Upper lobe of left lung (tissue), 6 donors: Measurements from ENCODE around the gene SMIM36. TPM values are rescaled to one million over a fixed set of nuclear protein-coding genes. Genes with fewer than 3 reads are reported as not detected.

Experiments used
- ATAC-seq, 2 donors: fragments of 200-7000 bp; cut with Tn5 transposase; one replicate each; pipeline ENCODE4 v1.9.1; 2022; ENCODE audit warnings: mild to moderate bottlenecking in 2 of 2, moderate library complexity in 2 of 2; ENCODE audit not compliant: low FRiP score in 2 of 2
- DNase-seq, 2 donors: peaks; one replicate each; pipeline ENCODE4 v3.0.0-alpha.2; 2019 to 2020
- H3K27ac ChIP-seq, 4 donors: fragments of 200-600 bp; sonication (generic); one replicate each; pipeline ENCODE4 v1.5.1; 2016 to 2019
- H3K27me3 ChIP-seq, 4 donors: fragments of 200-600 bp; sonication (generic); one replicate each; pipeline ENCODE4 v1.5.1; 2017 to 2019
- H3K36me3 ChIP-seq, 4 donors: fragments of 200-600 bp; sonication (generic); one replicate each; pipeline ENCODE4 v1.5.1; 2016 to 2019
- H3K4me1 ChIP-seq, 4 donors: fragments of 200-600 bp; sonication (generic); one replicate each; pipeline ENCODE4 v1.5.1; 2018 to 2019
- H3K4me3 ChIP-seq, 4 donors: fragments of 200-600 bp; sonication (generic); one replicate each; pipeline ENCODE4 v1.5.1; 2017 to 2019; ENCODE audit warnings: mild to moderate bottlenecking in 2 of 4, moderate library complexity in 1 of 4
- H3K9me3 ChIP-seq, 4 donors: fragments of 200-600 bp; sonication (generic); one replicate each; pipeline ENCODE4 v1.5.1; 2018 to 2019
- EP300 ChIP-seq, 4 donors: sonication (generic); formaldehyde crosslinking; IDR thresholded peaks; one replicate each; pipeline ENCODE4 v1.5.1; 2017; ENCODE audit warnings: antibody characterized with exemption in 4 of 4, control low read depth in 2 of 4
- POLR2A ChIP-seq, 4 donors: fragments of 450-650 bp; IDR thresholded peaks; one replicate each; pipeline ENCODE4 v1.5.1; 2016 to 2017; ENCODE audit warnings: antibody characterized with exemption in 4 of 4, mild to moderate bottlenecking in 2 of 4
- POLR2AphosphoS5 ChIP-seq, 2 donors: sonication (generic); formaldehyde crosslinking; IDR thresholded peaks; one replicate each; pipeline ENCODE4 v1.5.1; 2017; ENCODE audit warnings: antibody characterized with exemption in 2 of 2
- WGBS, 2 donors: methylation state at CpG; one replicate each; pipeline ENCODE4 v1.1.5; 2017 to 2018; 5-methylcytosine and 5-hydroxymethylcytosine counted together
- total RNA-seq, 6 donors: library from RNA; depleted of rRNA in 4 of 6; stranded (reverse); fragments of >200 nt in 4 of 6; gene quantifications; one replicate each; pipeline versions ENCODE4 v1.1.0 to v1.2.1, GENCODE V29; 2016 to 2021
- TF ChIP-seq, protein P1 (sequence below), 6 experiments: fragments of 450-650 bp in 4 of 6; fragments of 200-600 bp in 2 of 6; sonication (generic) in 2 of 6; IDR thresholded peaks; one replicate each; pipeline ENCODE4 v1.5.1; 2016 to 2019; ENCODE audit warnings: antibody characterized with exemption in 6 of 6
- donor health status: DM: no; HTN: no; CAD: no; lungs with moderate emphysema.
- donor health status: DM: no; HTN: yes; CAD: no; lungs with severe emphysema.

SMIM36 gene
- total RNA-seq = not detected

DNA sequence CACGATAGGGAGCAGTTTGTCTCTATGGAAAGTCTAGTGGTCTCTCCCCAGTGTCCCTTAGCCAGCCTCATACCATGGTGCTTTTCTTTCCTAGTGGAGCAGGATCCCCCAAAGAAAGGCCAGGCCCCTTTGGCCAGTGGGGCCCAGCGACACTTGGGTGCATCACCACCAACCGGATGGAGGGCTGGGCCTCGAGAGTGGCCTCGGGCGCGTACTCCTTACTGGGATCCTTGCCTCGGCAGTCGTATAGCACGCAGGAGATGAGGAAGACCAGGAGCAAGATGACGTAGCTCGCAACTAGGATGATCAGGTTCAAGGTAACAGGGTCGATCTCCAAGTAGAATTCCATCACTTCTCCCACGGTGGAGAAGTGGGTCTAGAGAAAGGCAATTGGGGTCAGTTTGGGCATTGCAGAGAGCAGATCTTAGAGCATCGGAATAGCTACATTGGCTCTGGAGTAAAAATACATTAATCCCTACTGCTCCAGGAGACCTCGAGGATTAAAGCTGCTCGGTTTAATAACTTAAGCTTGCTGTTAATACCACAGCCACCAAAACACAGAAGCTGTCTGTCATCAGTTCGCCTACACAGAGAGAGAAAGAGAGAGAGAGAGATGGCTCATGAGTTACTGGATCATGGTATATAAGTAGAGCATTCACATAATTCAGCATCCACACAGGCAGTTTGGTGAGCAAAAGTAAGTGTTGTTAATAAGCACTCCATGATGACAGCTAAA is at the start of gene SMIM36:
Gene SMIM36, minus strand, starts transcription at position 467 of the 736 bp plus-strand sequence.
- 93 to 95% methylated on average over 18 of the region's 18 CpGs for WGBS, 2 donors
- ATAC-seq = no peak
- TF ChIP-seq POLR2AphosphoS5 (IDR thresholded peaks at IDR 0.05) (no peak), EP300 (IDR thresholded peaks at IDR 0.05) (no peak), POLR2A (IDR thresholded peaks at IDR 0.05) (no peak)
- TF ChIP-seq, protein P1, sequence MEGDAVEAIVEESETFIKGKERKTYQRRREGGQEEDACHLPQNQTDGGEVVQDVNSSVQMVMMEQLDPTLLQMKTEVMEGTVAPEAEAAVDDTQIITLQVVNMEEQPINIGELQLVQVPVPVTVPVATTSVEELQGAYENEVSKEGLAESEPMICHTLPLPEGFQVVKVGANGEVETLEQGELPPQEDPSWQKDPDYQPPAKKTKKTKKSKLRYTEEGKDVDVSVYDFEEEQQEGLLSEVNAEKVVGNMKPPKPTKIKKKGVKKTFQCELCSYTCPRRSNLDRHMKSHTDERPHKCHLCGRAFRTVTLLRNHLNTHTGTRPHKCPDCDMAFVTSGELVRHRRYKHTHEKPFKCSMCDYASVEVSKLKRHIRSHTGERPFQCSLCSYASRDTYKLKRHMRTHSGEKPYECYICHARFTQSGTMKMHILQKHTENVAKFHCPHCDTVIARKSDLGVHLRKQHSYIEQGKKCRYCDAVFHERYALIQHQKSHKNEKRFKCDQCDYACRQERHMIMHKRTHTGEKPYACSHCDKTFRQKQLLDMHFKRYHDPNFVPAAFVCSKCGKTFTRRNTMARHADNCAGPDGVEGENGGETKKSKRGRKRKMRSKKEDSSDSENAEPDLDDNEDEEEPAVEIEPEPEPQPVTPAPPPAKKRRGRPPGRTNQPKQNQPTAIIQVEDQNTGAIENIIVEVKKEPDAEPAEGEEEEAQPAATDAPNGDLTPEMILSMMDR (IDR thresholded peaks at IDR 0.05) = no peak
- no peaks in the 10 kb centered on the region for H3K9me3 ChIP-seq
- peak in 1 of 2 donors; percentile 46 for DNase-seq
- no peak within 1 kb of the TSS for H3K4me3 ChIP-seq
- H3K36me3 ChIP-seq = no peaks in the 10 kb centered on the region
- peaks cover 0 to 7% (median 0%) of the 10 kb centered on the region in 4 donors for H3K4me1 ChIP-seq
- no peaks in the 10 kb centered on the region for H3K27me3 ChIP-seq
- H3K27ac ChIP-seq = no peak within 1 kb of the TSS

DNA sequence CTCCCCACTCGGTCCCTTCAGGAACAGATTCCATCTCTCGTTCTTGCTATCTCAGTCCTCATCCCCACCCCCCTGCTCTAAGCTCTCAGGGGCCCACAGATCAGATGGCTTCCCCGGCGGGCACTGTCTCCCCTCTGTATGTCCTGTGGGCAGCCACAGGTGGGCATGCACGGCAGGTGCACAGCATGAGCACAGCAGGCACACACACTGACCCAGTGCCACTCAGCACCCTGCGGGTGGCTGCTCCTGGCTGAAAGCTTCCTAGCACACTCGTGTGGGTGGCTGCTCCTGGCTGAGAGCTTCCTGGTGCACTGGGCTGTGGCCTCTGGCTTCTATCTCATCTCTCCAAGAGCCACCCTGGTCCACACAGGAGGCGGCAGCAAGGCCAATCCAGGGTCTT is 44.5 kb upstream of the SMIM36 start:
- TF ChIP-seq EP300 (IDR thresholded peaks at IDR 0.05) = no peak
- no peak for TF ChIP-seq POLR2A (IDR thresholded peaks at IDR 0.05)
- no peak for TF ChIP-seq POLR2AphosphoS5 (IDR thresholded peaks at IDR 0.05)
- TF ChIP-seq, protein P1 (IDR thresholded peaks at IDR 0.05) = no peak
- ATAC-seq (peak in 1 of 2 donors; percentile 55), DNase-seq (peak in 1 of 2 donors; percentile 45)
- H3K9me3 ChIP-seq = no peaks in the 10 kb centered on the region
- H3K4me3 ChIP-seq = no peak overlapping the region
- no peak overlapping the region for H3K27ac ChIP-seq
- no peaks in the 10 kb centered on the region for H3K4me1 ChIP-seq
- WGBS, 2 donors = 80 to 91% methylated on average over 5 of the region's 8 CpGs
- no peaks in the 10 kb centered on the region for H3K27me3 ChIP-seq
- H3K36me3 ChIP-seq = no peaks in the 10 kb centered on the region

DNA sequence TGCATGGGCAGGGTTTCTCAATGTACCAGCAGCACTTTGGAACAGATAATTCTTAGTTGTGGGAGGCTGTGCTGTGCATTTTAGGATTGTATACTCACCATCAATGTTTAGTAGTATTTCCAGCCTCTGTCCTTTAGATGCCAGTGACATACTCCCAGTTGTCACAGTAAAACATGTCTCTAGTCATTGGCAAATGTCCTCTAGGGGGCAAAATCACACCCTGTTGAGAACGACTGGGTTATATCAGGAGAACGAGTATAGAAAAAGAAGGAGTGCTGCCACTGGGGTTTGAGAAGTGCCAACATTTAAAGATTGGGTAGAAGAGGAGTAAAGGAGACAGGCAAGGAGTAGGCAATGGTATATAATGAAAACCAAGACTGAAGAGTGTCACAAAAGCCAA is 37.9 kb upstream of the SMIM36 start:
- TF ChIP-seq POLR2AphosphoS5 (IDR thresholded peaks at IDR 0.05) (no peak), EP300 (IDR thresholded peaks at IDR 0.05) (no peak), POLR2A (IDR thresholded peaks at IDR 0.05) (no peak)
- TF ChIP-seq, protein P1 (IDR thresholded peaks at IDR 0.05) = peak in 1 of 6 experiments; percentile 21
- DNase-seq (no peak), ATAC-seq (no peak)
- no peaks in the 10 kb centered on the region for H3K36me3 ChIP-seq
- no peaks in the 10 kb centered on the region for H3K9me3 ChIP-seq
- no peak overlapping the region for H3K27ac ChIP-seq
- no peak overlapping the region for H3K4me3 ChIP-seq
- H3K4me1 ChIP-seq = no peaks in the 10 kb centered on the region
- H3K27me3 ChIP-seq = no peaks in the 10 kb centered on the region
- WGBS, 2 donors = 52 to 56% methylated on average over 2 of the region's 2 CpGs

DNA sequence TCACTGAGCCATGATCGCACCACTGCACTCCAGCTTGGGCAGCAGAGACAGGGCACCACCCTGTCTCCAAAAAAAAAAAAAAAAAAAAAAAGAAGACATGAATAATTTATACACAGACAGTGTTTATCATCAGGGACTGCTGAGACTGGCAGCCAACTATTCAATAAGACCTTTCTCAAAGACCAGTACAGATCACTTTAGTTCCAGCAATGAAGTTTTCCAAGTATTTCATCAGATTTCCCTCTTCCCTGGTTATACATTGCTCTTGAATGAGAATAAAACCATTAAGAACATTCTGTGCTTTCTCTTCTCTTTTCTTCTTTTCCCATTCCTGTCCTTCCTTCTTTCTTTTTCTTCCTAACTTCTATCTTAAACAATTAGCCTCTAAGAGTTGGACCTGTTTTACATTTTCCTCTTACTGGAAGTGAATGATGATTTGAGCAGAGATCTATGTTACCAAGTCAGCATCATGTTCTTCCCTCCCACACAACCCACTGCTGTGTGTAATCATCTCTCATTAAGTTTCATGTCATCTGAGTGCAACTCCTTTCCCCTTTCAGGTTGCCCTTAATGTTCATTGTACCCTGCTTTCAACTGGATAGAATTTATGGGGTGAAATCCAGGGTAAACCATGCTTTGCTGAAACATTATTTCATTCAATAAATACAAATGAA is 35.9 kb upstream of the SMIM36 start:
- no peaks in the 10 kb centered on the region for H3K27me3 ChIP-seq
- H3K36me3 ChIP-seq = no peaks in the 10 kb centered on the region
- no peak overlapping the region for H3K27ac ChIP-seq
- TF ChIP-seq POLR2A (IDR thresholded peaks at IDR 0.05) (no peak), POLR2AphosphoS5 (IDR thresholded peaks at IDR 0.05) (no peak), EP300 (IDR thresholded peaks at IDR 0.05) (no peak)
- TF ChIP-seq, protein P1 (IDR thresholded peaks at IDR 0.05) = no peak
- no peak for DNase-seq
- no peaks in the 10 kb centered on the region for H3K4me1 ChIP-seq
- no peak overlapping the region for H3K4me3 ChIP-seq
- WGBS, 2 donors = 86 to 93% methylated on average over 1 of the region's 1 CpG
- H3K9me3 ChIP-seq = no peaks in the 10 kb centered on the region
- ATAC-seq = peak in 1 of 2 donors; percentile 77
